Endothelial cell of hepatic sinusoid (primary cell): Measurements from ENCODE around the gene CPTP.

Experiments
- in situ Hi-C: cut with HindIII; loops from 2 replicates; pipeline ENCODE4 v1.10.0; 2017; ENCODE audit warnings: low sequenced_read_pairs

Gene CPTP

DNA sequence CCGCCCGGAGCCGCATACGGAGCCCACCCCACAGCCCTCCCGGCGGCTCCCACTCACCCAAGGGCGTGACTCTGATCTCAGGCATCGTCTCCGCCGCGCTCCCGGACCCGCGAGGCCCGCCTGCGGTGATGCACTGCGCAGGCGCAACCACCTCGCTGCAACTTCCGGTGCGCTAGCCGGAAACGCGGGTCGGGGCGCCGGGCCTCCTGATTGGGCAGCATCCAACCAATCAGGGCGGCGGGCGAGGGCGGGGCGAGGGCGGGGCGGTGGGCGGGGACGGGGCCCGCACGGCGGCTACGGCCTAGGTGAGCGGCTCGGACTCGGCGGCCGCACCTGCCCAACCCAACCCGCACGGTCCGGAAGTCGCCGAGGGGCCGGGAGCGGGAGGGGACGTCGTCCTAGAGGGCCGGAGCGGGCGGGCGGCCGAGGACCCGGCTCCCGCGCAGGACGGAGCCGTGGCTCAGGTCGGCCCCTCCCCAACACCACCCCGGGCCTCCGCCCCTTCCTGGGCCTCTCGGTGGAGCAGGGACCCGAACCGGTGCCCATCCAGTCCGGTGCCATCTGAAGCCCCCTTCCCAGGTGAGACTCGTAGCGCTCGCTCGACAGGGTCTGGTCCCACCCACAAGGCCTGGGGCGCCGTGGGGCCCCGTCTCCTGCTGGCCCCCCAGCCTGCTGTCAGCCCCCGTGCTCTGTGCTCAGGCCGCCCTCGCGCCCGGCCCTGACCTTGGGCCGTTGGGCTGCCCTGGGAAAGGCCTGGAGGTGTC lies at the start of gene CPTP, which contains the start of gene INTS11:
Gene CPTP (plus strand): TSS at position 279 of the 764 bp plus-strand sequence. CDS start 2,109 bp downstream, outside the sequence.
Gene INTS11 (minus strand): TSS at position 137 of the 764 bp plus-strand sequence. CDS start 52 bp downstream, at position 85.
- in situ Hi-C loops: no loop called here

DNA sequence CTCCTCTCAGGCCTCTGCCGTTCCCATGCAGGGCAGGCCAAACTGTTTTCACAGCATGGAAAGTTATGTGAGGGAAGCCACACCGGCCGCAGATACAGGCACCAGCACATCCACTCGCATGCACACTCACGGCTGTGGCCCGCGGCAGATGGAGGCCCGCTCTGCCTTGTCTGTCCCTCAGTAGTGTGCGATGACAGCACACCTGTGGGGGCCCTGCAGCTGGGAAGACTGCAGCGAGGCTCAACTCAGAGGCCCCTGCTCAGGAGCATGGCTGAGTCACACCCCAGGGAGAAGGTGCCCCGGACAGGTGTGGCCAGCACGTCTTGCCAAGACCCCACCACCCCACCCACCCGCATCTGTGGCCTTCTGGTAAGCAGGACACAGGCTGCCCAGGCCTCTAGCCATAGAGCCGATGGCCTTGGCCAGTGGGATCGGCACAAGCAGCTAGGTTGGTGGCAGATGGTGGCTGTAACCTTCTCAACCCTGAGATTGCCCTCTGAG lies 49.6 kb upstream of the CPTP start:
- in situ Hi-C loops: loop anchor here (10.0 kb wide), 1 partner anchor 100 kb away; the partner anchor contains the start of gene AURKAIP1

DNA sequence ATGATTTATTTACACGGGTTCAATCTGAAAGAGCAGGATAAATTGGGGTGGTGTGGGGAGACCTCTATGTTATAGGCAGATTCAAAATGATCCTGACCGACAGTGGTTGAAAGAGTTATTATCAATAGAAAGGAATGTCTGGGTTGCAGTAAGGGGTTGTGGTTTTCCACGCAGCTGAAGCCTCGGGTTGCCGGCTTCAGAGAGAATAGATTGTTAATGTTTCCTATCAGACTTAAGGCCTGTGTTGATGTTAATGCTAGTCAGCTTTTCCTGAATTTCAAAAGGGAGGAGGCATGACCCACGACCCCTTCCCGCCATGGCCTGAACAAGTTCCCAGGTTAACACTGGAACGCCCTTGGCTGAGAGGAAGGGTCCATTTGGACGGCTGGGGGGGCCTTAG lies 48.8 kb upstream of the CPTP start:
- in situ Hi-C loops: loop anchor here (10.0 kb wide), 1 partner anchor 99 kb away; the partner anchor contains the start of gene AURKAIP1

DNA sequence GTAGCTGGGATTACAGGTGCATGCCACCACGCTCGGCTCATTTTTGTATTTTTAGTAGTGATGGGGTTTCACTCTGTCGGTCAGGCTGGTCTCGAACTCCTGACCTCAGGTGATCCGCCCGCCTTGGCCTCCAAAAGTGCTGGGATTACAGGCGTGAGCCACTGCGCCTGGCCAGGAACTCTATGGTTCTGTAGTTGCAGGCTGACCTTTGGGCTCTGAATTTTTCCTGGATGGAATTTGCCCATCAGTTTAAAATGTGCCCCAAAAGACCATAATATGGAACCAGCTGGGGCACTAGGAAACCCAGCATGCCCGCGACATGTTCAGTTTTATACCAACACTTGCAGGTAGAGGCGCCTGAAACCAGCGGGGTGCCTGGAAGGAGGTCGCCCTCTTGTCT lies 46.0 kb upstream of the CPTP start:
- in situ Hi-C loops: loop anchor here (10.0 kb wide), 1 partner anchor 96 kb away; the partner anchor contains the start of gene AURKAIP1

DNA sequence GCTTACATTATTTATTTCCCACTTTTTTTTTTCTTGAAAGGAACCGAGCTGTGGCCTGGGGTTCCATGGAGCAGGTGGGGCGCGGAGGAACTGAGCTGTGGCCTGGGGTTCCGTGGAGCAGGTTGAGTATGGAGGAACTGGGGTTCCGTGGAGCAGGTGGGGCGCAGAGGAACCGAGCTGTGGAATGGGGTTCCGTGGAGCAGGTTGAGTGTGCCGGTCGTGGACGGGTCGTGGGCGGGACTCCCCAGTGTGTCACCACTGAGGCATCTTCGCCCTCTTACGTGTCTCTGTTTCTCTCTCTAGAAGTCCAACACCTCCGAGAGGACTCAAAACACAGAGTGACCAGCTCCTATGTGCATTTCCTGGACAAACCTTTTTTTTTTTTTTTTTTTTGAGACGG lies 45.6 kb upstream of the CPTP start:
- in situ Hi-C loops: loop anchor here (10.0 kb wide), 1 partner anchor 96 kb away; the partner anchor contains the start of gene AURKAIP1

DNA sequence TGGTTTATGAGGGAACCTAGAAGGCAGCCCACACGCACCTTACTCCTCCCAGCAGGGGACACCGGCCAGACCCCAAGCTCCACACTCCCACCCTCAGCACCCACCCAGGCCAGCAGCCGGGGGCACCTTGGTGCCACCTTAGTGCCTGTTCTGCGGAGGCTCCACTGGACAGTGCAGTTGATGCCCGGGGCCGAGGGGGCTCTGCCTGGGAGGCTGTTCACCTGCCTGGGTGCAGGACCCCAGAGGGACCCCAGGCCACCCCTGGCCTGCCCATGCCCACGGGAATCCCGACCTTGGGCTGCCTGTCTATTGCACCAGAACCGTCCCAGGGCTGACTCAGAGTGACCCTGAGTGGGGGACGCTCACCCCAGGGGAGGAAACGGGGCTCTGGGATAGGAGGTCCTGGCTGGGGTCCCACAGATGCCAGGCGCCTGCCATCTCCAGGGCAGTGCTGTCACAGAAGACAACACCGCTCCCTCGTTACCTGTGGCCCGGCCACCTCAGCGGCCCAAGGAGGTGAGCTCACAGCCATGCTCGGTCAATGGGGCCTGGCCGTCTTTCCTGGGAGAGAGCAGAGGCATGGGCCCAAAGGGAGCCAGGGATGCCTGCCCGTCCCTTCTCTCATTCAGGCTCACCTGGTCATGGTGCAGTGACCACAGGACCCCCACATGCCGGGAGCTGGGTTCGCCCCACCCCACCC lies 43.7 kb upstream of the CPTP start:
- in situ Hi-C loops: no loop called here

DNA sequence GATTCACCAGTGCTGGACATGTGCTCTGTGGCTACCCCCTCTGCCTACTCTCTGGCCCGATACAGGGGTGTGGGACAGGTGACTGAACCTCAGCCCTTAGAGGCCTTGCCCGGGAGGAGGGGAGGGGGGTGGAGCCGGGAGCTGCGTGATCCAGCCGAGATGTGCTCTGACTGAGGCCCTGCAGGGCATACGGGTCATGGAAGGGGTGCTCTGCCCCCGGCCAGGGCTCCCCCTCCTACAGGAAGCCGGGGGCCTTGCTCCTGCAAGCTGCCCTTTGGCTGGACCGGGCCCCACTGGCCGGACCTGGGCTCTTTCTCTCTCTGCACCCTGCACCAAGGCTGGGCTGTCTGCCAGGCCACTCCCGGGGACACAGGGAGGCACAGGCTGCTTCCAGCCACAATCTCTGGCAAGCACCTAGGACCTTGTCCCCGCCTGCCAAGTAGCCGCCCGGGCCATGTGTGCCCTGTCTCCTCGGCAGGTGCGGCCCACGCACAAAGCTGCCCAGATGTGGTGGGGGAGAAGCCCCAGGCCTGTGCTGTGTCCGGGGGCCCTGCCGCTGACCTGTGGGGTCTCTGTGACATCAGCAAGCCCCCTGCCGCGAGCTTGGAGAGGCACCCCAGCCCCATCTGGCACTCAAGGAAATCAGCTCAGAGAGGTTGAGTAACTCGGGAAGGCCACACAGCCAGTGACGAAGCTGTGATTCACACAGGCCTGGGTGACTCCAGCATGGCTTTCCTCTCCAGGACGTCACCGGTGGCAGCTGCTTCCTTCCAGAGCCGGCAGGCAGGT lies 42.9 kb upstream of the CPTP start:
- in situ Hi-C loops: no loop called here

DNA sequence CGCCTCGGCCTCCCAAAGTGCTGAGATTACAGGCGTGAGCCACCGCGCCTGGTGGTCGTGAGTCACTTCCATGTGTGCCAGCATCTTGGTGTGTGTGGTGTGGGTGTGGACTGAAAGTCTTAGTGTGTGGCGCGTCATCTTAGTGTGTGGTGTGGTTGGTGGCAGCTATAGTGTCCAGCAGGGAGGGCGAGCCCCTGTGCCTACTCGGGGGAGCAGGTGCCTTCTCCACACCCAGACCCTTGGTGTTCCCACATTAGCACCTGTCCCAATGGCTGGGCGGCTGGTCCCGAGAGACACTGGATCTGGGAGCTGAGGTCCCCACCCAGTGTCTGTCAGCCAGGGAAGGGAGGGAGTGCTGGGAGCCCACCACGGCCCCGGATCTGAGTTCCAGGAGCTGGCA lies 41.6 kb upstream of the CPTP start:
- in situ Hi-C loops: no loop called here

DNA sequence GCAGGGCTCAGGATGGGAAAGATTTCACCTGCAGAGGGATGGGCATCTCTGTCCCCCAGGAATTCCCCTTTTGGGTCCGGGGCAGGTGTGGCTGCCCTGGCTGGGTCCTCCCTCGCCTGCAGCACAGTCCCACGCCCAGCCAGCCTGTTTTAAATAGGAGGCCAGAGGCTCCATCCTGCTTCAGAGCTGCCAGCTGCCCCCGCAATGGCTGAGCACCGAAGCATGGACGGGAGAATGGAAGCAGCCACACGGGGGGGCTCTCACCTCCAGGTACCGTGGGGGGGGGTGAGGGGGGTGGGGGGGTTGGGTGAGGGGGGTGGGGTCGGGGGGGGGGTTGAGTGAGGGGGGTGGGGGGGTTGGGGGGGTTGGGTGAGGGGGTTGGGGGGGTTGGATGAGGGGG lies 40.8 kb upstream of the CPTP start:
- in situ Hi-C loops: no loop called here

DNA sequence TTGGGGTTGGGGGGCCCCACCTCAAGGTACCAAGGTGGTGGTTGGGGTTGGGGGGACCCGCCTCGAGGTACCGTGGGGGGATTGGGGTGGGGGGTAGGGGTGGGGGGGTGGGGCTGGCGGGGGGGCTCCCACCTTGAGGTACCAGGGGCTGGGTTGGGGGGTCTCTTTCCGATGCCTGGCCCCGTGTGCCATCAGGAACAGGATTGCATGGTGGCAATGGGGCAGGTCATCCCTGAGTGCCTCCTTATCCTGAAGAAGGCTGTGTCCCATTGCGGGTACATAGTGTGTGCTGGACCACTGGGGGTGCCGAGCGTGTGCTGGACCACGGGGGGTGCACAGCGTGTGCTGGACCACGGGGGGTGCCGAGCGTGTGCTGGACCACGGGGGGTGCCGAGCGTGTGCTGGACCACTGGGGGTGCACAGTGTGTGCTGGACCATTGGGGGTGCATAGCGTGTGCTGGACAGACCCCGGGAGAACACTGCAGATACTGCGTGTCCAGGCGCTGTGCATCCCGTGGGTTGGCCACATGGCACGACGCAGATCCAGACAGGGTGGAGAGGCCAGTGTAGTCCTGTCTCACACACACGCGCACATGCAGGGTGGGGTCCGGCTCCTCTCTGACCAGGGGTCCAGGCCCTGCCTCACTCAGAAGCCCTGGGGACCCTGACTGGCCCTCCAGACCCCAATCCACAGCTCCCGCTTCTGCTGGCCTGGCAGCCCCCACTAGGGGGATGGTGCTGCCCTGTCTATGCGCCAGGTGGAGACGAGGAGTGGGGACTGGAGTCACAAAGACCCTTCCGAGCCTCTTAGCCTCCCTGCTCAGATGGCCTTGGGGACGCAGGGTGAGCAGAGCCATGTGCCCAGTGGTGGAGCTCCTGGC lies 40.1 kb upstream of the CPTP start:
- in situ Hi-C loops: no loop called here

DNA sequence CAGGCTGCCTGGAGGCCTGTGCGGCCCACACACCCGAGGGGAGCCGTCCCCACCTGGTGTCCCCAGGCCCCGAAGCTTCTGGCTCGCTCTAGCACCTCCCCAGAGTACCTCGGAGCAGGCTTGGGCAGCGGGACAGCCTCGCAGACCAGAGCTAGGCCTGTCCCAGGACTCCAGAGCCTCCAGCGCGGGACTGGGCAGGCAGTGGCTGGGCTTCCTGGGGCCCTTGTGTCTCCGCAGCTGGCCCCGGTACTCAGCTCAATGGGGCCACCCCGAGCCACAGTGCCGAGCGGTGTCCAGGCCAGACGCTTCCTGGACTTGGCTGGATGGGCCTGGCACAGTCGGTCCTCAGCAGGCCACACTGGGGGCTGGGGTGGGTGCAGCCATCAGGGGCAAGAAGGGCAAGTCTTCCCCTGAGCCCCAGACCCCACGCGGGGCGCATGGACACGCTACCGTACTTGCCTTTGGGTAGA lies 39.5 kb upstream of the CPTP start:
- in situ Hi-C loops: no loop called here

DNA sequence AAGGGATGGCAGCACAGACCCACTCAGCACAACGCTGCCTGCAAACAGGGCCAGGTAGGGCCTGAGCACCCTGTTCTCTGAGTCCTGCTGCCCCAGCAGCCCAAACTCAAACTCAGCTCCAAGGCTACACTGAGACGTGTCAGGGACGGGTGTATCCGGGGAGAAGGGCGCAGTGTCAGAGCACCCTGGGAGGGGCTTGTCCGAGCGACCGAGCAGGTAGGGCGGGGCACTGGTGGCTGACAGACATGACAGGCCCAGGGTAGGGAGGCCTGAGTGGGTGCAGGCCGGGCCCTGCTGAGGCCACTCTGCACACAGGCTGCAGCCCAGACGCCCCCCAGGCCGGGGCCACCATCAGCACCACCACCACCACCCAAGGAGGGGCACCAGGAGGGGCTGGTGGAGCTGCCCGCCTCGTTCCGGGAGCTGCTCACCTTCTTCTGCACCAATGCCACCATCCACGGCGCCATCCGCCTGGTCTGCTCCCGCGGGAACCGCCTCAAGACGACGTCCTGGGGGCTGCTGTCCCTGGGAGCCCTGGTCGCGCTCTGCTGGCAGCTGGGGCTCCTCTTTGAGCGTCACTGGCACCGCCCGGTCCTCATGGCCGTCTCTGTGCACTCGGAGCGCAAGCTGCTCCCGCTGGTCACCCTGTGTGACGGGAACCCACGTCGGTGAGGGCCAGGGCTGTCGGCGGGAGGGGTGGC lies 38.8 kb upstream of the CPTP start:
- in situ Hi-C loops: no loop called here

DNA sequence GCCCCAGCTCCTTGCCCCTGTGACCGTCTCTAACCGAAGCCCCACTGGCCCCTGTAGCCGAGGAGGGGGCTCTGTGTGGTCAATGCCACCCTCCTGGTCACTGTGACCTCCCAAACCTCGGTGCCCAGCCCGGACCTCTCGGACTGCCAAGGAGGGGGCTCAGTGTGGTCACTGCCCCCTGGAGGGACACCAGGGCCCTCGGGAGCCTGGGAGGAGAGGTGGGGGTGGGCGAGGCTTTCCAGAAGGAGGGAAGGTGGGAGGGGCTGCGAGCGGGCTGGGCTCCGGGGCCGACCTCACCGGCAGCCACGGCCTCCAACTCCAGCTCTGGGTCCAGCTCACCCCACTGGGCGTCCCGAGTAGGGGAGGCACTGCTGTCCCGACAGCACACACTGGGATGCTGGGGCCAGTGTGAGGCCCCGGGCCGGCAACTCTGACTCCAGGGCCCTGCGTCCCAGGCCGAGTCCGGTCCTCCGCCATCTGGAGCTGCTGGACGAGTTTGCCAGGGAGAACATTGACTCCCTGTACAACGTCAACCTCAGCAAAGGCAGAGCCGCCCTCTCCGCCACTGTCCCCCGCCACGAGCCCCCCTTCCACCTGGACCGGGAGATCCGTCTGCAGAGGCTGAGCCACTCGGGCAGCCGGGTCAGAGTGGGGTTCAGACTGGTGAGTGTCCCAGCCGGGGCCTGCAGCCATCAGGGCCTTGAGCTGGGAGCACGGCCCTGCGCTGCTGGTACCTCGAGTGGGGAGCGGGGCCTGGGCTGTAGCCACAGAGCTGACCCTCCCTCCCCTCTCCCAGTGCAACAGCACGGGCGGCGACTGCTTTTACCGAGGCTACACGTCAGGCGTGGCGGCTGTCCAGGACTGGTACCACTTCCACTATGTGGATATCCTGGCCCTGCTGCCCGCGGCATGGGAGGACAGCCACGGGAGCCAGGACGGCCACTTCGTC lies 38.0 kb upstream of the CPTP start:
- in situ Hi-C loops: no loop called here

DNA sequence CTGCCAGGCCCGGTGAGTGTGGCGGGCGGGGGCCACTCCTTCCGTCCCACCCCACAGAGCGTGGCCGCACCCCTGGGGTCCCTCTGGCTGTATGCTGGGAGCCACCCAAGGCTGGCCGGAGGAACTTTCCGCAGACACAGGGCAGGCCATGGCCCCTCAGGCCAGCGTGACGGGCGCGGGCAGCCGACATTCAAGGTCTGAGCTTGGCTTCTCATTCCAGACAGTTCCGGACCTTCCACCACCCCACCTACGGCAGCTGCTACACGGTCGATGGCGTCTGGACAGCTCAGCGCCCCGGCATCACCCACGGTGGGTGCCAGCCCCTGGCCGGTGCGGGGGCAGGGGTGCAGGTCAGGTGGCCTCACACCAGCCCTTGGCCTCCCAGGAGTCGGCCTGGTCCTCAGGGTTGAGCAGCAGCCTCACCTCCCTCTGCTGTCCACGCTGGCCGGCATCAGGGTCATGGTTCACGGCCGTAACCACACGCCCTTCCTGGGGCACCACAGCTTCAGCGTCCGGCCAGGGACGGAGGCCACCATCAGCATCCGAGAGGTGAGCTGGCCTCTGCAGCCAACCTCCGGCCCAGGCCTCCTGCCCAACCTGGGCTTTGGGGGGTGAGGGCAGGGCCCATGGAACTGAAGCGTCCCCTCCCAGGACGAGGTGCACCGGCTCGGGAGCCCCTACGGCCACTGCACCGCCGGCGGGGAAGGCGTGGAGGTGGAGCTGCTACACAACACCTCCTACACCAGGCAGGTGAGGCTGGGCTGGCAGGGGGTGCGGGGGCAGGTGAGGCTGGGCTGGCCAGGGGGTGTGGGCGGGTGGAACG lies 37.1 kb upstream of the CPTP start:
- in situ Hi-C loops: no loop called here

DNA sequence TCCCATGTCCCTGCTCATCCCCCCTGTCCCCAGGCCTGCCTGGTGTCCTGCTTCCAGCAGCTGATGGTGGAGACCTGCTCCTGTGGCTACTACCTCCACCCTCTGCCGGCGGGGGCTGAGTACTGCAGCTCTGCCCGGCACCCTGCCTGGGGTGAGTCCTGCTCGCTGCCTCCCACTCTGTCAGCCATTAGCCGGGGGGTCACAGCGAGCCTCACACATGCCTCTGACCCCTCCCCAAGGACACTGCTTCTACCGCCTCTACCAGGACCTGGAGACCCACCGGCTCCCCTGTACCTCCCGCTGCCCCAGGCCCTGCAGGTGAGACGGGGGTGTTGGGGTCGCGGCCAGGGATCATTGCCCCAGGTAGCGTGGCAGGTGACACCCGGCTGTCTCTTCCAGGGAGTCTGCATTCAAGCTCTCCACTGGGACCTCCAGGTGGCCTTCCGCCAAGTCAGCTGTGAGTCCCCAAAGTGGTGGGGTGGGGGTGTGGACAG lies 34.3 kb upstream of the CPTP start:
- in situ Hi-C loops: no loop called here

DNA sequence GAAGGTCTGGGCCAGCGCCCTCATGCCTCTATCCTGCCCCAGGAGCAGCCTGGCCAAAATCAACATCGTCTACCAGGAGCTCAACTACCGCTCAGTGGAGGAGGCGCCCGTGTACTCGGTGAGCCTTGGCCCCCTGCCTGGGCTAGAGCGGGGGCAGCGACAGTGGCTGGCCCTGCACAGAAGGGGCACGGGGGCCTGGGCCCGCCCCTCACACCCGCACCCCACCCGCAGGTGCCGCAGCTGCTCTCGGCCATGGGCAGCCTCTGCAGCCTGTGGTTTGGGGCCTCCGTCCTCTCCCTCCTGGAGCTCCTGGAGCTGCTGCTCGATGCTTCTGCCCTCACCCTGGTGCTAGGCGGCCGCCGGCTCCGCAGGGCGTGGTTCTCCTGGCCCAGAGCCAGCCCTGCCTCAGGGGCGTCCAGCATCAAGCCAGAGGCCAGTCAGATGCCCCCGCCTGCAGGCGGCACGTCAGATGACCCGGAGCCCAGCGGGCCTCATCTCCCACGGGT lies 33.5 kb upstream of the CPTP start:
- in situ Hi-C loops: no loop called here
